H1 (cell line): ENCODE results near the gene CEP170. TPM values are rescaled to one million over a fixed set of nuclear protein-coding genes. Genes with fewer than 3 reads are reported as not detected.
"Not testable (repeated sequence)": the region's sequence is repeated elsewhere in the genome, so short reads cannot be mapped to it uniquely, and the experiment has no call there.

Experiments used
- CTCF ChIA-PET: fragments of 300-600 bp; sonication (Branson Sonifier 250); formaldehyde crosslinking; loops from one replicate; lab custom pipeline; 2021; ENCODE audit not compliant: partially characterized antibody; lab: Charles Lee
- POLR2A ChIA-PET: fragments of 300-600 bp; sonication (Branson Sonifier 250); formaldehyde crosslinking; loops from one replicate; lab custom pipeline; 2021; ENCODE audit warnings: inconsistent platforms; ENCODE audit not compliant: partially characterized antibody; lab: Charles Lee
- DNase-seq, 2 experiments: peaks; one replicate each; pipeline versions ENCODE4 v3.0.0 to v3.0.0-alpha.2; 2010 to 2022; ENCODE audit warnings: low spot score in 2 of 2, low read depth in 1 of 2, mixed read lengths in 1 of 2
- FAIRE-seq: peaks from 2 replicates; lab custom pipeline; 2011; peaks lifted over from hg19 to GRCh38; lab: Jason Lieb, UNC
- H2AFZ ChIP-seq: 2 replicates; pipeline ENCODE4 v1.8.1; 2012; ENCODE audit warnings: low read length, inconsistent platforms
- H2AK5ac ChIP-seq: 2 replicates; pipeline ENCODE4 v1.6.1; 2013; ENCODE audit warnings: low read depth, low read length
- H2BK120ac ChIP-seq: replicated peaks from 2 replicates; pipeline ENCODE3; 2013; ENCODE audit warnings: low read depth, low read length, inconsistent platforms
- H2BK12ac ChIP-seq: 2 replicates; pipeline ENCODE4 v1.6.1; 2013; ENCODE audit warnings: low read depth, low read length
- H2BK15ac ChIP-seq: 2 replicates; pipeline ENCODE4 v1.6.1; 2013; ENCODE audit warnings: low read length
- H2BK20ac ChIP-seq: 2 replicates; pipeline ENCODE4 v1.6.1; 2013; ENCODE audit warnings: low read length
- H2BK5ac ChIP-seq: 2 replicates; pipeline ENCODE4 v1.6.1; 2013; ENCODE audit warnings: low read depth, low read length
- H3K14ac ChIP-seq: 2 replicates; pipeline ENCODE4 v1.6.1; 2013; ENCODE audit warnings: inconsistent platforms; ENCODE audit not compliant: insufficient read length
- H3K18ac ChIP-seq: 2 replicates; pipeline ENCODE4 v1.6.1; 2013; ENCODE audit warnings: low read length; ENCODE audit errors: extremely low read depth
- H3K23ac ChIP-seq: 2 replicates; pipeline ENCODE4 v1.6.1; 2013; ENCODE audit warnings: inconsistent platforms; ENCODE audit not compliant: insufficient read length
- H3K23me2 ChIP-seq: 2 replicates; pipeline ENCODE4 v1.6.1; 2013; ENCODE audit warnings: low read depth, low read length
- H3K27ac ChIP-seq: 2 replicates; pipeline ENCODE4 v1.6.1; 2011; ENCODE audit warnings: low read depth, low read length, inconsistent platforms
- H3K27me3 ChIP-seq, 4 experiments: replicated peaks in 1 of 4; 1 replicate in 1 of 4; 2 replicates in 3 of 4; pipeline versions ENCODE4 v1.6.1 to v1.8.1; 2011 to 2013; ENCODE audit warnings: low read length in 3 of 4, mild to moderate bottlenecking in 3 of 4, inconsistent platforms in 2 of 4, mixed read lengths in 2 of 4, moderate library complexity in 1 of 4; ENCODE audit not compliant: control insufficient read depth in 3 of 4, insufficient read depth in 3 of 4; ENCODE audit errors: extremely low read depth in 1 of 4
- H3K36me3 ChIP-seq, 4 experiments: 2 replicates each; pipeline versions ENCODE4 v1.6.1 to v1.8.1; 2011 to 2013; ENCODE audit warnings: mild to moderate bottlenecking in 4 of 4, low read length in 3 of 4, moderate library complexity in 2 of 4, control low read depth in 1 of 4, inconsistent platforms in 1 of 4; ENCODE audit not compliant: insufficient read depth in 4 of 4, control insufficient read depth in 2 of 4
- H3K4ac ChIP-seq: replicated peaks from 2 replicates; pipeline ENCODE3; 2013; ENCODE audit warnings: low read length, low read depth, mixed read lengths, inconsistent platforms; ENCODE audit not compliant: insufficient read length
- H3K4me1 ChIP-seq, 4 experiments: replicated peaks in 1 of 4; 1 replicate in 1 of 4; 2 replicates in 3 of 4; pipeline versions ENCODE4 v1.6.1 to v1.8.1; 2011 to 2013; ENCODE audit warnings: low read length in 3 of 4, inconsistent platforms in 2 of 4, mixed read lengths in 1 of 4; ENCODE audit not compliant: insufficient read depth in 4 of 4, control insufficient read depth in 3 of 4
- H3K4me2 ChIP-seq, 2 experiments: 2 replicates each; pipeline versions ENCODE4 v1.6.1 to v1.8.1; 2011 to 2013; ENCODE audit warnings: low read depth in 2 of 2, low read length in 2 of 2, control low read depth in 1 of 2, inconsistent platforms in 1 of 2, mild to moderate bottlenecking in 1 of 2; ENCODE audit not compliant: insufficient read depth in 1 of 2
- H3K4me3 ChIP-seq, 4 experiments: fragments of 200-600, 300-600 bp in 1 of 4; sonication (generic), shearing (Covaris generic), sonication (Bioruptor Twin) in 1 of 4; 2 replicates each; pipeline versions ENCODE4 v1.5.1 to v1.8.1; 2011 to 2016; ENCODE audit warnings: low read length in 4 of 4, low read depth in 3 of 4, control low read depth in 2 of 4, inconsistent platforms in 2 of 4, mild to moderate bottlenecking in 2 of 4, mixed read lengths in 1 of 4, moderate library complexity in 1 of 4; ENCODE audit not compliant: insufficient read depth in 2 of 4; ENCODE audit errors: extremely low read depth in 1 of 4
- H3K56ac ChIP-seq: replicated peaks from 2 replicates; pipeline ENCODE3; 2013; ENCODE audit warnings: low read depth, mild to moderate bottlenecking, mixed read lengths, low read length, inconsistent platforms; ENCODE audit not compliant: insufficient read length
- H3K79me1 ChIP-seq: 2 replicates; pipeline ENCODE4 v1.6.1; 2013; ENCODE audit warnings: low read depth, low read length, control low read depth
- H3K79me2 ChIP-seq, 2 experiments: 2 replicates each; pipeline versions ENCODE4 v1.6.1 to v1.8.1; 2012 to 2013; ENCODE audit warnings: low read length in 2 of 2, mild to moderate bottlenecking in 2 of 2, inconsistent platforms in 1 of 2; ENCODE audit not compliant: insufficient read depth in 2 of 2, control insufficient read depth in 1 of 2
- H3K9ac ChIP-seq, 4 experiments: replicated peaks in 1 of 4; 1 replicate in 1 of 4; 2 replicates in 3 of 4; pipeline versions ENCODE4 v1.6.1 to v1.8.1; 2011 to 2013; ENCODE audit warnings: low read depth in 3 of 4, low read length in 3 of 4, control low read depth in 2 of 4, mild to moderate bottlenecking in 2 of 4, moderate library complexity in 2 of 4, inconsistent platforms in 1 of 4; ENCODE audit errors: extremely low read depth in 1 of 4
- H3K9me3 ChIP-seq, 2 experiments: 2 replicates each; pipeline versions ENCODE4 v1.6.1 to v1.8.1; 2012 to 2013; ENCODE audit warnings: mild to moderate bottlenecking in 2 of 2, moderate library complexity in 2 of 2, control low read depth in 1 of 2, inconsistent platforms in 1 of 2, low read depth in 1 of 2, low read length in 1 of 2, mixed read lengths in 1 of 2; ENCODE audit not compliant: insufficient read depth in 2 of 2
- H4K20me1 ChIP-seq, 2 experiments: replicated peaks in 1 of 2; 2 replicates each; pipeline versions ENCODE3 to v1.8.1; 2011 to 2013; ENCODE audit warnings: inconsistent platforms in 2 of 2, low read length in 2 of 2, mild to moderate bottlenecking in 1 of 2; ENCODE audit not compliant: insufficient read depth in 2 of 2, control insufficient read depth in 1 of 2
- H4K5ac ChIP-seq: 2 replicates; pipeline ENCODE4 v1.6.1; 2013; ENCODE audit warnings: low read length, low read depth, mixed read lengths, inconsistent platforms; ENCODE audit not compliant: insufficient read length
- H4K8ac ChIP-seq: 2 replicates; pipeline ENCODE4 v1.8.0; 2013; ENCODE audit warnings: mild to moderate bottlenecking, moderate library complexity, low read length, inconsistent platforms; ENCODE audit not compliant: insufficient read depth; ENCODE audit errors: extremely low read depth
- H4K91ac ChIP-seq: replicated peaks from 2 replicates; pipeline ENCODE3; 2013; ENCODE audit warnings: low read length, mixed read lengths, inconsistent platforms; ENCODE audit not compliant: insufficient read length
- FOSL1 ChIP-seq: IDR thresholded peaks from 2 replicates; pipeline ENCODE4 v1.6.1; 2011; ENCODE audit warnings: mild to moderate bottlenecking, low read depth, low read length, moderate library complexity; ENCODE audit not compliant: insufficient read depth
- KDM1A ChIP-seq: fragments of 200-600, 300-600 bp; sonication (generic); IDR thresholded peaks from 2 replicates; pipeline ENCODE4 v1.7.1; 2016; ENCODE audit warnings: mild to moderate bottlenecking, low read length, borderline replicate concordance
- RAD21 ChIP-seq, 2 experiments: IDR thresholded peaks in 1 of 2; conservative IDR thresholded peaks in 1 of 2; 2 replicates each; pipeline ENCODE4 v1.6.1; 2011; ENCODE audit warnings: low read depth in 2 of 2, low read length in 2 of 2, improper control_type of control experiment in 1 of 2, inconsistent platforms in 1 of 2, mild to moderate bottlenecking in 1 of 2, moderate library complexity in 1 of 2
- RBBP5 ChIP-seq: IDR thresholded peaks from 2 replicates; pipeline ENCODE4 v1.7.1; 2012; ENCODE audit warnings: low read depth, mild to moderate bottlenecking, inconsistent platforms, low read length, moderate library complexity, borderline replicate concordance
- SIRT6 ChIP-seq: IDR thresholded peaks from one replicate; pipeline ENCODE4 v1.7.1; 2012; ENCODE audit warnings: low read length, inconsistent platforms
- WGBS, 2 experiments: shearing (Covaris generic) in 1 of 2; methylation state at CpG; one replicate each; pipeline versions ENCODE4 v1.1.6 to v1.1.7; 2013 to 2015; ENCODE audit warnings: low lambda C conversion rate in 2 of 2, mixed read lengths in 2 of 2, inconsistent platforms in 1 of 2, low coverage in 1 of 2, missing lambda C conversion rate in 1 of 2; ENCODE audit not compliant: insufficient replicate concordance in 2 of 2, insufficient coverage in 1 of 2, insufficient read length in 1 of 2; ENCODE audit errors: extremely low coverage in 1 of 2, missing lambda C conversion rate in 1 of 2; 5-methylcytosine and 5-hydroxymethylcytosine counted together
- polyA plus RNA-seq, 7 experiments: library from polyadenylated mRNA; depleted of rRNA in 3 of 7; stranded (reverse) in 5 of 7; unstranded in 2 of 7; fragments of >200 nt in 5 of 7; fragments of 200-250 nt in 2 of 7; gene quantifications; 1 replicate in 5 of 7; 2 replicates in 1 of 7; 4 replicates in 1 of 7; pipeline versions ENCODE4 v1.2.1 to v1.2.3, GENCODE V29; 2011 to 2013; ENCODE audit warnings: missing spikeins in 2 of 7, mixed read lengths in 2 of 7
- total RNA-seq: library from RNA; stranded (reverse); fragmentation: NEBNext Ultra II Directional; extraction: Animal tissue kit (Norgen Biotek cat#: 25700); gene quantifications from 2 replicates; pipeline ENCODE4 v1.2.1, GENCODE V29; 2021

CEP170 gene
- total and polyA plus RNA-seq, 2 of the 8 experiments (the other 6 are each of a cell fraction or from before 2014, with no cell fraction given) = 33.1 to 97.2 TPM

GRCh38 chr1:243179720-243180119 is 75.4 kb downstream of the CEP170 start (continued):
- TF ChIP-seq KDM1A (no peak), FOSL1 (no peak), SIRT6 (no peak), RBBP5 (no peak), RAD21 (IDR thresholded peaks at IDR 0.05 in 1 of 2, conservative IDR thresholded peaks at IDR 0.05 in 1 of 2; ENCODE audit: low read depth in 2 of 2, low read length in 2 of 2) (no peak)

GRCh38 chr1:243177792-243178191 is 77.3 kb downstream of the CEP170 start:
- FAIRE-seq, H2BK15ac ChIP-seq: not testable (repeated sequence)

More at GRCh38 chr1:243177792-243178191, 77.3 kb downstream of the CEP170 start:
- H2BK5ac ChIP-seq, H2BK20ac ChIP-seq, H2BK12ac ChIP-seq, H3K4ac ChIP-seq, H3K79me1 ChIP-seq, H2AFZ ChIP-seq, H3K4me1 ChIP-seq, H3K18ac ChIP-seq, H3K23me2 ChIP-seq, H3K36me3 ChIP-seq, H3K27ac ChIP-seq, H4K5ac ChIP-seq, H3K4me3 ChIP-seq, H3K23ac ChIP-seq, H4K20me1 ChIP-seq, H3K9ac ChIP-seq, H2AK5ac ChIP-seq, H3K56ac ChIP-seq, DNase-seq, H3K9me3 ChIP-seq, CTCF ChIA-PET, H4K91ac ChIP-seq, H3K27me3 ChIP-seq, H4K8ac ChIP-seq, H3K14ac ChIP-seq, POLR2A ChIA-PET, H3K79me2 ChIP-seq, H2BK120ac ChIP-seq, H3K4me2 ChIP-seq: not testable (repeated sequence)
- 93% methylated on average over 6 of the region's 6 CpGs; no CpG with 5 or more reads in 1 of the 2 experiments for WGBS, 2 experiments
